Activated naive CD4-positive, alpha-beta T cell treated with anti-CD3 and anti-CD28 coated beads, Interleukin-2, amount 50 U/mL, for 72 hours (primary cell): ENCODE data around the gene STK33. TPM values are rescaled to one million over a fixed set of nuclear protein-coding genes. Genes with fewer than 3 reads are reported as not detected.

ENCODE experiments used
- ATAC-seq, 2 donors: fragments of 150-1000 bp; cut with Tn5 transposase; 2 replicates each; pipeline ENCODE4 v1.10.0; 2021; ENCODE audit warnings: mild to moderate bottlenecking in 2 of 2, moderate library complexity in 2 of 2
- DNase-seq, 2 donors: peaks; one replicate each; pipeline ENCODE4 v3.0.0; 2021 to 2022; ENCODE audit warnings: low spot score in 2 of 2
- H3K27ac Mint-ChIP-seq, 2 donors: one replicate each; pipeline ENCODE4 v1.8.0; 2022; ENCODE audit warnings: mild to moderate bottlenecking in 2 of 2, mixed read lengths in 2 of 2
- H3K36me3 Mint-ChIP-seq, 2 donors: one replicate each; pipeline ENCODE4 v1.8.0; 2022; ENCODE audit warnings: mixed read lengths in 2 of 2
- H3K9me3 Mint-ChIP-seq, 2 donors: one replicate each; pipeline ENCODE4 v1.8.0; 2022; ENCODE audit warnings: mixed read lengths in 2 of 2
- total RNA-seq, 2 donors: library from RNA; stranded (reverse); gene quantifications; one replicate each; pipeline ENCODE4 v1.2.3, GENCODE V29; 2022

STK33 gene
- total RNA-seq, 2 donors from 2014 or later: 0.14 to 2.1 TPM

- ATAC-seq: no peak
- H3K9me3 Mint-ChIP-seq: no peaks in the 10 kb centered on the region
- no peak overlapping the region for H3K27ac Mint-ChIP-seq
Observed at GRCh38 chr11:8361664-8362210, 232.3 kb downstream of the STK33 start.

DNA sequence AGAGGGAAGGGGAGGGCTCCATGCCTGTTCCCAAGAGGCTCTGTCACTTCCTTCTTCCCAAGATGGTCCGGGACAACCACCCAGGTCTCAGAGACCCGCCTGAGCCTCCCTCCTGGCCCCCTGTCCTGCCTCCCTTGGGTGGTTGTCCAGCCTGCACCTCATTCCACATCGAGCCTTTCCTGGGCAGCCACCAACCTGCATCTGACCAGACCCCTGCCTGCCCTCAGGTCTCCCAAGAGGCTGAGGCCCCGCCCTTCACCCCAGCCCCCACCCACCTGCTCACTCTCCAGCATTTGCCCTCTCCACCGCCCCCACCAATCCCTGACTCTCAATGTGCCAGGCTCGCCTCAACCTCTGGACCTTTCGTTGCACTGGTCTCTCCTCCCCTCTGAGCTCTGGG lies 232.8 kb downstream of the STK33 start:
- Mint-ChIP-seq H3K9me3 (no peaks in the 10 kb centered on the region), H3K36me3 (no peaks in the 10 kb centered on the region), H3K27ac (no peak overlapping the region)
- DNase-seq: no peak
- ATAC-seq: no peak

More at GRCh38 chr11:8361664-8362210, 232.3 kb downstream of the STK33 start:
- no peaks in the 10 kb centered on the region for H3K36me3 Mint-ChIP-seq
- no peak for DNase-seq

- DNase-seq (no peak), ATAC-seq (no peak)
- Mint-ChIP-seq H3K9me3 (no peaks in the 10 kb centered on the region), H3K36me3 (no peaks in the 10 kb centered on the region), H3K27ac (no peak overlapping the region)
Observed at GRCh38 chr11:8360086-8360828, 233.8 kb downstream of the STK33 start.

- Mint-ChIP-seq H3K36me3 (no peaks in the 10 kb centered on the region), H3K9me3 (no peaks in the 10 kb centered on the region), H3K27ac (no peak overlapping the region)
- no peak for ATAC-seq
- DNase-seq: no peak
Observed at GRCh38 chr11:8359521-8359920, 234.5 kb downstream of the STK33 start.

GRCh38 chr11:8357891-8358566 lies 236.0 kb downstream of the STK33 start:
- Mint-ChIP-seq H3K9me3 (no peaks in the 10 kb centered on the region), H3K36me3 (no peaks in the 10 kb centered on the region), H3K27ac (no peak overlapping the region)
- DNase-seq: no peak
- no peak for ATAC-seq

- Mint-ChIP-seq H3K9me3 (no peaks in the 10 kb centered on the region), H3K36me3 (no peaks in the 10 kb centered on the region), H3K27ac (no peak overlapping the region)
- no peak for DNase-seq
- no peak for ATAC-seq
Observed at GRCh38 chr11:8357505-8357888, 236.5 kb downstream of the STK33 start.

GRCh38 chr11:8356721-8357504 lies 237.1 kb downstream of the STK33 start:
- ATAC-seq (no peak), DNase-seq (no peak)
- H3K27ac Mint-ChIP-seq: no peak overlapping the region
- H3K36me3 Mint-ChIP-seq: no peaks in the 10 kb centered on the region
- no peaks in the 10 kb centered on the region for H3K9me3 Mint-ChIP-seq

DNA sequence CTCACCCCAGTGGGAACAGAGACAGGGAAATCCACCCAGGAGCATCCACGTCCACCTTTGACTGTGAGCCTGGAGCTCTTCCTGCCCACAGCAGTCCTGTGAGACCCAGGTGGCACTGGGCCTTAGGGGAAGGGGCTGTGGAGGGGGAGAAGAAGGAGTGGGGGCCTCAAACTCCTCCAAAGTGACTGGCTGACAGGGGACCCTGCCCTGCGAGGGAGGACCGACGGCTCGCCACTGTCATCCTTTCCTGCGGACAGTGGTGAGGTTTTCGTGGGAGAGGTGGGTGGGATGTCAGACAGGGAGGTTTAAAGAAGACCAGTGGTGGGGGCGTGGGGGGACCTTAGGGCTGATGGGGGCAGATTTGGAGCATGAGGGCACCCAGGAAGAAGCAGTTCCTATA lies 237.8 kb downstream of the STK33 start:
- ATAC-seq: no peak
- no peaks in the 10 kb centered on the region for H3K36me3 Mint-ChIP-seq
- no peak overlapping the region for H3K27ac Mint-ChIP-seq
- no peak for DNase-seq
- H3K9me3 Mint-ChIP-seq: no peaks in the 10 kb centered on the region

DNA sequence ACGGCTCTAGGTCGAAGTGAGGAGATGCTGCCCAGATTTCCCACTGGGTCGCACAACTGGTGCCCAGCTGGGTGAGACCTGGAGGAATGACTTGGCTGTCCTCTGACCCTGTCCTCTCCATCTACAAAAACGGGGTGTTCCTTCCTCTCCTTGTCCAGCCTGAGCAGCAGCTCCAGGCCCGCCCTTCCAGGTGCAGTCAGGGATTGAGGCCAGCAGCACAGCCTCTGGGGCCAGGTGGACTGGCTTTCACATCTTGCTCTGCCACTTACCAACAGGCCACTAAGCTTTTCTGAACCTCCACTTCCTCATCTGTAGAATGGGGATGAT lies 238.6 kb downstream of the STK33 start:
- Mint-ChIP-seq H3K27ac (no peak overlapping the region), H3K36me3 (no peaks in the 10 kb centered on the region), H3K9me3 (no peaks in the 10 kb centered on the region)
- no peak for DNase-seq
- ATAC-seq: no peak

DNA sequence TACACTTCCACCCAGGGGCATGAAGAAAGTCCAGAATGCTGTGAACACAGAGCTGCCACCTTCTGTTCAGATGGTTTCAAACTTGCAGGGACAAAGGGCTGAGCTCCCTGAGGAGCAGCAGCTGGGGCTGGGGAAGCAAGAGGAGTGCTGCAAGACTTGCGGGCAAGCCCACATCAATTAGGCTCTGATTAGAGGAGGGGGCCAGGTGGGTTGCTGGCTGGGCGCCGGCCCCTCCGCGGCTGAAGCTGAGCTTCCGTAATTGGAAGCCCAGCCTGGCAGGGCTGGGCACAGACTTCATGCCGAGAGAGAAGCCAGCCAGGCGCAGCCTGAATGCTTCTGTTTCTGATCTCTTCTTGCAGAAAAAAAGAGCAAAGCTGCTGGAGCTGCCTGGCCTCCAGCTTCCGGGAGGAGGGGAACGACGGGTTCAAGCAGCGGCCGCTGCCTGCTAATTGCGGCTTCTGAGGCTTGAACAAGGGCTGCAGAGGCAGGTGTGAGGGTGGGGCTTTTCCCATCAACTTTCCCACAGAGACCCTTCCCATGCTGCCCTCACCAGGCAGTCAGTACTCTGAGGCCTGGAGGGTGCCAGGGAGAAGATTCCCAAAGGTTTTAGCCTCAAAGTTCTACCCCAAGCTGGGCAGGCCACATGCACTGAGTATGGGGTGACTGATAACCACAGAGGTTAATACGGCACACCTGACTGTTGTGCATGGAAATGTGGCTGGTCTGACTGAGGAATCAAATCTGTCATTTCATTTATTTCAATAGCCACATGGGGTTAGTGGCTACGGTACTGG lies 239.2 kb downstream of the STK33 start:
- no peak overlapping the region for H3K27ac Mint-ChIP-seq
- no peaks in the 10 kb centered on the region for H3K9me3 Mint-ChIP-seq
- no peaks in the 10 kb centered on the region for H3K36me3 Mint-ChIP-seq
- DNase-seq: no peak
- no peak for ATAC-seq

DNA sequence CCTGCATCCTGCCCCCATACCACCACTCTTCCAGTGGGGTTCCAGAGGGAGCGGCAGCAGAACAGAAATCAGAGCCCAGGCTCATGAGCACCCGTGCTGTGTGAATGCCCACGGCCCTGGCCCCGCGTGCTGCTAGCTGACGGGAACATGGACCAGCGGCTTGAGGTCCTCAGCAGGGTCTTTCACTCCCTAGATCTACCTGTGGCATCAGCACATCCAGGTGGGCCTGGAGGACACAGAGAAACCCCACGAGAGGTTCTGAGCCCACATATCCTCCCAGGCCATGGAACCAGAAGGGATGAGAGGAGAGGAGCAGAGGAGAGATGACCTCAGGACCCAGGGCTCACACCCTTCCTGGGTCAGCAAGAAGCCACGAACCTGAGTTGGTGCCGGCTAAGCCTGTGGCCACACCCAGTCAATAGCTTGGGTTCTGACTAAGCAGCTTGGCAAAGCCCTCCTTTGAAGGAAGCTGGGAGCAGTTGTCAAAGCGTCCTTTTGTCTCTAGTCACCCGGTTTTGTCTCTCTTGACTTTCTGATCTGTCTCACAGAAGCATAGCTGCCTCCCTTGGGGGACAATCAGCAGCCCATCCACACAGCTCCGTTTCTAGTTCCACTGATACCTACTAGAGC lies 241.0 kb downstream of the STK33 start:
- Mint-ChIP-seq H3K27ac (no peak overlapping the region), H3K9me3 (peaks cover 0 to 4% of the 10 kb centered on the region in 2 donors), H3K36me3 (no peaks in the 10 kb centered on the region)
- no peak for DNase-seq
- ATAC-seq: no peak

DNA sequence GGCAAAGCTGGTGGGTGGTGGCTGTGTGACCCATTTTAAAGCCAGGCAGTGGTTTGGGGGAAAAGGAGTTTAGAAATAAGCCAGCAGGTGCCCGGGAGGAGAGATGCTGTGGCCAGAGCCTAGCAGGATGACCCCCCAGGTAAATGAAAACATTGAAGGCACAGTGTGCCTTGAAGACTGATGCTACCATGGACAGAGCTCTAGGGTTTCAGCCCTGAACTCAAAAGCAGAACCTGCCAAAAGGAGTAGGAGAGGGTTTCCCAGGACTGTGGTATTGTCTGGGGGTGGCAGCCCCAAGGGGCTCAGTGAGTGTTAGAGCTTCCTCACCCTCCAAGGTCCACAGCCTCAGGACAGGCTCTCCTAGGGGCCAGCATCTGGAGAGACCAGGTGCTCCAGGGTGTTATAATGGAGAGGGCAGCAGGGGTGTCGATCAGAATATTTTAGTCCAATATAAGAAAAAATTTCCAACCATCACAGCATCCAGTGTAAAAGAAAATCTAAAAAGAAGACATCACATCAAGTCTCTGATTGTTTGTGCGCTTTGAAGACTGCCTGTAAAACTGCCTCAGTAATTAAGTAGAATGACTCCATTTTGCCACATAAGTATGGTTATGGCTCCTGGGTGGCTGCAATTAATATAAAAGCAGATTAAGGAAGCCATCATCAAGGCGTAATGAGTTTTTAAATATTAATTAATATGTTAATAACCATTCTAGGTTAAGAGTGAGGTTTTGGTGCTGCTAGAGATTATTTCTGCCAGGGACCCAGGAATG lies 241.7 kb downstream of the STK33 start:
- ATAC-seq: no peak
- no peaks in the 10 kb centered on the region for H3K36me3 Mint-ChIP-seq
- DNase-seq: no peak
- peaks cover 0 to 6% of the 10 kb centered on the region in 2 donors for H3K9me3 Mint-ChIP-seq
- no peak overlapping the region for H3K27ac Mint-ChIP-seq

DNA sequence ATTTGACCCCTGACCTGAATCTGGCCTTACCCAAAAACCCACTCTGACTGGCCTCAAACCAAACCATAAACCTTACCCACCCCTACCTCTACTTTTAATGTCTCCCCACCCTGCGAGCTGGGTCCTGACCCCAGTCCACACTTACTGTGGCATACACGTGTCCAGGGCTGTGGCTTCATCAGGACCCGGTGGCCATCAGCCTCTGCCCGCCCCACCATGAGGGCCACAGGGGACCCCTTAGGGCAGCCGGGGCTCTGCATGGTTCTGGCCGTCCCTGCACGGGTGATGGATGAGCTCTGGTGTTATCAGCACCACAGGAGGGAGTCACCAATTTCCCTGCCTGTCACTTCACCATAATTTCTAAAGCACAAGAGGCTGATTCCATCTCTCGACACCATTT lies 242.8 kb downstream of the STK33 start:
- no peak for ATAC-seq
- Mint-ChIP-seq H3K36me3 (no peaks in the 10 kb centered on the region), H3K27ac (no peak overlapping the region), H3K9me3 (peaks cover 0 to 6% of the 10 kb centered on the region in 2 donors)
- no peak for DNase-seq

DNA sequence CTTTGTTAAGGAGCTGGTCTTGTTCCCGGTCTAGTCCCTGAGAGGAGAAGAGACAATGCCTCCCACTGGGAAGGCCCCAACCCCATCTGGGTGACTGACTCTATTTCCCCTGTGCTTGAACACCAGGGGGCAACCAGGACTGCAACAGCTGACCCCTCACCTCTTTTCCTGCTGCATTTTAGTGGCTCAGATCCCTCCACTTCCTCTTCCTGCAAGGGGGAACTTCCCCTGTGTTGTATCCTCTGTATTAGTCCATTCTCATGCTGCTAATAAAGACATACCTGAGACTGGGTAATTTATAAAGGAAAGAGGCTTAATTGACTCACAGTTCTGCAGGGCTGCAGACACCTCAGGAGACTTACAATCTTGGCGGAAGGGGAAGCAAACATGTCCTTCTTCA lies 246.1 kb downstream of the STK33 start:
- no peak overlapping the region for H3K27ac Mint-ChIP-seq
- peaks cover 0 to 6% of the 10 kb centered on the region in 2 donors for H3K9me3 Mint-ChIP-seq
- ATAC-seq (no peak), DNase-seq (no peak)
- no peaks in the 10 kb centered on the region for H3K36me3 Mint-ChIP-seq

- no peak for ATAC-seq
Observed at GRCh38 chr11:8346157-8346755, 247.8 kb downstream of the STK33 start.

More at GRCh38 chr11:8346157-8346755, 247.8 kb downstream of the STK33 start:
- H3K9me3 Mint-ChIP-seq: peaks cover 0 to 6% of the 10 kb centered on the region in 2 donors
- no peak for DNase-seq
- no peaks in the 10 kb centered on the region for H3K36me3 Mint-ChIP-seq
- no peak overlapping the region for H3K27ac Mint-ChIP-seq
